HG03558 (cell line): ENCODE results near the gene PIM2.
A peak's percentile ranks its signal among the peaks of the same experiment; 100 is the strongest.

Source experiments
- ATAC-seq: cut with Tn5 transposase; IDR thresholded peaks from one replicate; pipeline ENCODE4 v1.9.1; 2021; ENCODE audit warnings: moderate number of reproducible peaks; ENCODE audit not compliant: unreplicated experiment; ENCODE audit errors: extremely low read depth

Gene PIM2

DNA sequence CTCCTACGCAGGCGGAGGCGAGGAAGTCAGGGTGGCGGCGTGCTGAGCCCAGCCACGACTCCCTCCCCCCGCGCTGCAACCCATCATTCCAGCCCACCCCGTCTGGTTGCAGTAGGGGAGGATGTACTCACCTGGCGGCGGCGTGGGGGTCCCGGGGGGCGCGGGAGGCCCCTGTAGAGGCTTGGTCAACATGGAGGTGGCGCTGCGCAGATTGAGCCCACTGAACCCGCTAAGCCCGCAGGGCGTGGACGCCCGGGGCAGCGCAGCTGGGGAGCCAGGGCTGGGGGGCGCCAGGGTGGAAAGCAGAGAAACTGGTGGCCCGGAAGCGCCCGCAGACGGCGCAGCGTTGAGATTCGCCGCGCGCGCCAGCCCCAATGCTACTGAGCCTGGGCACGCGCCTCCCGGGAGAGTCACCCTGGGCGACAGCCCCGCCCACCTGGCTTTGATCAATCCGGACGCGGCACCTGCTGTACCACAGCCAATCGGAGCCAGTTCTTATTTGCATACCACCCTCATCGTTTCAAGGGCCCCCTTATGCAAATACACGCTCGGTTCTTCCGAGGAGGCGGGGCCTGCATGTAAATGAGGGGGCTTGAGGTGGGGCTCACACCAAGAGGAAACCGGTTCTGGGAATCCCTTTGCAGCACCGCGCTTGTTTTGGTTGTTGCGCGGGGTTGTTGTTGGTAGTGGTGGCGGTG, at the start of gene PIM2:
PIM2 (minus strand) TSS at position 382 of the 698 bp plus-strand sequence; CDS start at position 192, 190 bp downstream.
- peak; percentile 31 for ATAC-seq

DNA sequence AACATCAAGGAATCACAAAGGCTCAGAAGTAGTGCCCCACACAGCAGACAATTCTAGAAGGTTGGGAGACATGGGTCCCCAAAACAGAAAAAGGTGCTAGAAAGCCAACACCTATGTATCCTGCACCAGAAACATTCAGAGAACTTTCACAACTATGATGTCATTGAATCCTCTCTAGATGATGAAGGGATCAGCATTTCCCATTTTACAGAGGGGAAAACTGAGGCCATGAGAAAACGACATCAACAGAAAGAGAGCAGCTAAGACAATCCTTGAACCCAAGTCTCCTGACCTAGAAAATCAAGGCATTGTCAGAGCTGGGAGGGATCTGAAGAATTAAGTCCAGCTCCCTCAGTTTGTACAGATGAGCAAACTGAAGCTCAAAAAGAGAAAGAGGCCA, 49.6 kb upstream of the PIM2 start:
- ATAC-seq: no peak

DNA sequence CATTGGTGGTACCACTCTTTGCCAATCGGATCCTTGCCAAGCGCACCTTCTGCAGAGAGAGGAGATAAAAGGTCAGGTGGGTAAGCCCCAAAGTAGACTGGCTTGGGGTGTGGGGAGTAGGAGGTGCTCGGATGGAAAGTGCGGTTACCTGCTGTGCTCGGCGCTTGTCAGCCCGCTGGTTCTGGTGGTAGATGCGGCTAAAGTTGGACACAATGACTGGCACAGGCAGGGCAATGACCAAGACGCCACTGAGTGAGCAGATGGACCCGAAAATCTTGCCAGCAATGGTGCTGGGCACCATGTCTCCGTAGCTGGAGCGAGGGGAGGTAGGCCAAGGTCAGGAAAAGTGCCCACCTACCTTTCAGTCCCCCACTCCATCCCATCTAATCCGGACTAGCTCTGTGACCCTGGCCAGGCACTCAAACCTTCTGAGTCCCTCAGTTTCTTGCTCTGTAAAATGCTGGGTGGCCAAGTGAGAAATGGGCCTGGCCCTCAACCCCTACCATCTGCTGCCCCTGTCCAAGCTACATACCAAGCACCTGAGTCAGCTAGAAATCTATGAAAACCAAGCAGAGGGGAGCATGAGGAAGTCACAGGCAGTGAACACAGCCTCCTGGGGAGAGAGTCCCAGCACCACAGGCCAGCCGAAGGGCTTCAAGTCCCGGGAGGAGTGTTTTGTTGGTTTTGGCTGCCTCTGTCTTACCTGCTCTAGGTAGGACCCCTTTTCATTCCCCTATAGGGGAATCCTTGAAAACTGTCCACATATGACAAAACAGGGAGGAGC, 48.2 kb upstream of the PIM2 start:
- ATAC-seq: no peak

DNA sequence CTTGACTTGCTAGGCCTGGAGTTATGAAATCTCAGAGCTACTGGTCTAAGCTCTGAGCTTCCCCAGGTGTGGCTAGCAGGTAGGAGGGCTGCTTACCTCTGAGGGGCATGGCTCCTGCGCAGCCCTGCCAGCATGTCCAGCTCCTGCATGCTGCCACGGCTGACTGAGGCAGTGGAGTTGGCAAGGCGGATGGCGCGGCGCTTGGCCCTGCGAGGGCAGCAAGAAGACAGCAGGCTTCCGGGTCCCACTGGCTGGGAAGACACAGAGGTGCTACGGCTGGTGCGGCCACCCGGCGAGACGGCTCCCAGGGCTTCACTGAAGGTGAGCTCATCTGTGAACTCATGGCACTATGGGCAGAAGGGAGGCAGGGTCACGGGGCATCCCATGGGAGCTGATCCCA, 47.1 kb upstream of the PIM2 start:
- no peak for ATAC-seq

DNA sequence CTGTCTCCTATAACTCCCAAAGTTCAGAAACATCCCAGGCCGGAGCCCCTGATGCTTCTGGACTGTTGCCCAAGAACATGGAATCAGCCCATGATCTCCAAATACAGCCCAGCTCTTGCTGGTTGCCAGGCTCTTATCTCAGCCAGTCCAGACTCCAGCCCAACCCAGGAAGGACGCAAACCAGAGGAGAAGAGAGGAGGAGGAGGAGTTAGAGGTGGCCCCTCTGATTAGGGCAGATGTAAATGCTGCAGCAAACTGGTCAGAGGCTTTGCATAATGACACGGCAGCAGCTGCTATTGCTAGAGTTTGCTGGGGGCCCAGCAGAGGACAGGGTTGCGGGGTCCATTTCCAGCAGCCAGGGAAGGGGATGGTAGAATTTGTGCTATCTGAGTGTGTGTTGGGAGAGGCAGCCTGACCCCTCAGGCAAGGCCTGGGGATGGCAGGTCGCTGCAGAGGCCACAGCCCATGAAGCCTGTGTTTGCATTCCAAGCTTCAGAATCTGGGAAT, 42.8 kb upstream of the PIM2 start:
- no peak for ATAC-seq

DNA sequence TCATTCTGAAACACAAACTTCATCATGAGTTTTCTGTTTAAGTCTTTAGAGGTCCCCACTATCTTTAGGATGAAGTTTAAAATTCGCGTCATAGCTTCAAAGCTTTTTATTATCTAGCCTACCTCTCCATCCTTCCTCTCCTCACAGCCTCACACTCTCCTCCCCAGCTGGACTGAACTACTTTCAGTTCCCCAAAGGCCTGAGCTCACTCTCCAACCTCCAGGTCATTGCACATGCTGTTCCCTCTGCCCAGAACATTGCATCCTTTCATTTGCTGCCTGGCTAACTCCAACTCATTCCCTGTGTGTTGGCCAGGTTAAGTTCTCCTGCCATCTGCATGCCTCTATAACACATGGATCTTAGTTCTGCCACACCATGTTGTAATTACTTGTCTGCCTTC, 41.5 kb upstream of the PIM2 start:
- ATAC-seq: no peak

DNA sequence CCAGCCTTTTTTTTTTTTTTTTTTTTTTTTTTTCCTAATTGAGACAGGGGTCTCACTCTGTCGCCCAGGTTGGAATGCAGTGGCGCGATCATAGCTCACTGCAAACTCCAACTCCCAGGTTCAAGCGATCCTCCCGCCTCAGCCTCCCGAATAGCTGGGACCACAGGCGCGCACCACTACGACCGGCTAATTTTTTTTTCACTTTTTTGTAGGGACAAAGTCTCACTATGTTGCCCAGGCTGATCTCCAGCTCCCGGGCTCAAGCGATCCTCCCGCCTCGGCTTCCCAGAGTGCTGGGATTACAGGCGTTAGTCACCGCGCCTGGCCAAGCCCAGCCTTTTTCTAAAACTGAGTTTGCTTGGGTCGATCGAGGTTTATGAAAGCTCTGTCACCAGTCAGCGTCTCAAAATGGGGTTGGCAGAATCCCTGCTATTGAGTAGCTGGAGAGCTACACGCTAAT, 39.8 kb upstream of the PIM2 start:
- ATAC-seq: no peak

DNA sequence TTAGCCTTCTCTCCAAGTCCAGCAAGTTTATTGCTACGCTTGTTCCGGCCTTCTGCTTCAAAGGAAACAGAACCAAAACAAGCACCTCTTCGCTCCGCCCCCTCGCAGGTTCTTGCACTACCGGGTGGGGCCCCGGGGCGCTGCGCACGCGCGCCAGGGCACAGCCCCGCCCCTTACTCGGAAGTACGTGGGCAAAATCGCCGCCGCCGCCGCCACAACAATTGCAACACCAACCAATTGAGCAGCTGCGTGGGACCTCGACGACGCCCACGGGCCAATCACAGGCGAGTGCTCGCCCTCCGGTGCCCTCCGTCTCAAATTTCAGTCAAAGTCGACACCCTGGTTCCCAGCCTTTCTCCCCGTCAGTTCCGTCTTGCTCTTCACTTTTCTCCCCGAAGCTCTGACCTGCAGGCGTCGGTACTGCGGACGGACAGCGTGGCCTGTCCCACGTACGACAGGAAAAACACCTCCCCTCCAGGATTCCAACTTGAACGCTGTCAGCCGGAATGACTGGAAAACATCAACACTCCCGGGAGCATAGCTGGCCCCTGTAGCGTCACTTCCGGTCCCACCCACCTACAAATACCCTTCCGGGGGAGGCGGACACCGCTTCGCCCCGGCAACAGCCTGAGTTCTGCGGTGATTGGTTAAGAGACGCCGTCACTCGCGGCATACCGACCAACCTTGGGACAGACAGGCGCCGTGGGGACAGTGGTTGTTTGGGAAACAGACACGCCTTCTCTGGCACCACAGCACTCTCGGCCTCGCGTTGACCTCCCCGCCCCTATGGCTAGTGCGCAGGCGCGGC, 39.2 kb upstream of the PIM2 start:
- peak; percentile 62 for ATAC-seq

DNA sequence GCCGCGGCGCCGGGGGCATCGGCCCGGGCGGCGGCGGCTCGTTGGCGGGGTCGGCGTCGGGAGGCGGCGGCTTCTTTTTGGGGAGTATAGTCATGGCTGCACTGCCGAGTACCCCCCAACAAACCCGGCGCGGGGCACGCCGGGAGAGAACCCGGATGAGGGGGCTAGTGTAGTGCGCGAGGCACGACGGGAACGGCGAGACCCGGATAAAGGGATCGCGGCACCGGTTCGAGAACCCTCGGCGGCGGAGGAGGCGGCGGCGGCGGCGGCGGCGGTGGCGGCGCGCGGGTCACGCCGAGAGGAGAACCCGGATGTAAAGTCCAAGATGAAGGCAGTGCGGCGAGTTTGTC, 38.6 kb upstream of the PIM2 start, which contains the start of gene OTUD5:
OTUD5 (minus strand) TSS at position 131 of the 350 bp plus-strand sequence; CDS start at position 94, 37 bp downstream.
- peak; percentile 22 for ATAC-seq

DNA sequence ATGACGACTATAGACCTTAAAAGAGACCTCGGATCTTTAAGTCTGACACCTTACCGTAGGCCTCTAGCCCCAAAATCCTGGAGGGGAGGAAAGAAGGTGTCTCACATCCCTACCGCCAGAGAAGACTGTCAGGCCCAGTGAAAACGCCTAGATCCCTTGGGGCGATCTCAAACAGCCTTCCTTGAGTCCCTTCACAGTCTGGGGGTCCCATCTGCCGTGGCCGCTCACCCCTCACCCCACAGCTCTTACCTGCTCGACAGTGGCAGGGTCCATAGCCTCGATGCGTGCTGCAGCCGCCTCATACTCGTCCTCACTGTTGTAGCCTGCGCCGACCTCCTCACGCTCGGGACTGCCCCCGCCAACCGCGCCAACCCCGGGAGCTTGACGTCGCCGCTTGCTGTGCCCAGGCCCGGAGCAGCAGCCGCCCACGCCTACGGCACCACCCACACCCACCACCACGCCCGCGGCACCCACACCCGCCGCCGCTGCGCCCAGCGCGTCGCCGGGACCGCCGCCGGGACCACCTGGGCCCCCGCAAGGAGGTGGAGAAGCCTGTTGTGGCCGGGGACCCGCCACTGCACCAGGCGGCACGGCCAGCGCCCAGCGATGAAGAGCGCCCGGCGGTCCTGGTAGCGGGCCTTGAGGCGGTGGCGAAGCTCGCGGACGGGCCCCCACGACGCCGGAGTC, 38.0 kb upstream of the PIM2 start:
- no peak for ATAC-seq

DNA sequence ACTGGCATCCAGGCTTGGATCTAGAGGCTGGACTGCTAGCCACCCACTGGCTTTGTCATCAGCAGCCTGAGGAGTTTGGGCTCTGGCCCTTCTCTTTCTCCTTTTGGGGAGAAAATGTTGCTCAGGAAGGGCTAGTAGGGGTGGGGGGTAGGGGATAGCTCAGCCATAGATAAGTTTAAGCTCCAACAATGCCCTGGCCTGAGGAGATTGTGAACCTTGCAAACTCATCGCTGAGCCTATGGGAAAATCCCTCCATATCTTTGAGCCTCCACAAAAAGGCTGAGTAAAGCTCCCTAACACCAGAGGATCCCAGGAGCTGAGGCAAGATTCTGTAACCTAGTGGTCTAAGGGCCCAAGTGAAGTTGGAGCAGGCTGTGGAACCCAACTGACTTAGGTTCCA, 29.8 kb upstream of the PIM2 start:
- ATAC-seq: no peak

DNA sequence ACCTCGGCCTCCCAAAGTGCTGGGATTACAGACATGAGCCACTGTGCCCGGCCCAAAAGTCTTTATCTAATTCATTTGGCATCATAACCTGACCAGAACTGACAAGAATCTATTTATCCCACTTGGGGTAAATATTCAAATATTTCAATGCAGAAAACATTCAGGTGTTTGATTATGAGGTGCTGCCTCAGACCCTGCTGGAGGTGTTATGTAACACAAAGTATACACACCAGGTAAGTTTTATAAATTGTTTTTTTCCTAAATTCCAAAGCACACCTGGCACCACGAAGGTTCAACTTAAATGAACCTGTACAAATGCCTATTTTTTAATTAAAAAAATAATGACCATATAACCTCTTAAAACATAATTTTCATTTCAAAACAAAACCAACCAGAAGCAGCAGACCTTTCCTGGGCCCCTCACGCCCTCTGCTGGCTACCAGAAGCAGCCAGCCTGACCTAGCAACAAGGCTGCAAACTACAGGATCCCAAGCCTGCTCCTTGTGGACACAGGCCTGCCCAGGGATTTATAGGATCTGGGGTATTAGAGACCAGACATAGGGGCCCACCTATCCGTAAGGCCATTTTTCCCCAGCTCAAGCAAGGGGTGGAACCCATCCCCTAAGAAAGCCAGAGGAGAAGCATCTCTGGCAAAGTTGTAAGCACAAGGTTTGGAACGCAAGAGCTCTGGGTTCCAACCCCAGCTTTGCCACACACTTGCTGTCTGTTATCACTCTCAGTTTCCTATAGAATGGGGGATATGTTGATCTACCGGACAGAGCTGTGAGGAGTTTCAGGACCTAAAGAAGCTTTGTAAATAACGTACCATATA, 26.9 kb upstream of the PIM2 start:
- no peak for ATAC-seq

DNA sequence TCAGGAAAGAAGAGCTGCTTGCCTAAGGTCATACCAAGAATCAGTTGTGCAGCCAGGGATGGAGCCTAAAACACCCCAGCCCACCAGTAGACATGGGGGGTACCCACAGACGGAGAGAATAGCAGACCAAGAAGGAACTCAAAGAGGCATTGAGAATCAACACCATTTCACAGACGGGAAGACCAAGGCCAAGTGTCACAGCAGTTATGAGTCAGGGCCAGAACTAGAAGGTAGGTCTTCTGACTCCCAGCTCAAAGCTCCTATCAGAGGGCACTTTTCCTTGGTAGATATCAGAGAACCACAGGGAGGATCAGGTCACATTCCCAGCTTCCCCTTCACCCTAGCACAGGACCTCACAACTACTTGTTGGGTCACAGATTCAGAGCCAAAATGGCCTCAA, 24.1 kb upstream of the PIM2 start:
- ATAC-seq: no peak

DNA sequence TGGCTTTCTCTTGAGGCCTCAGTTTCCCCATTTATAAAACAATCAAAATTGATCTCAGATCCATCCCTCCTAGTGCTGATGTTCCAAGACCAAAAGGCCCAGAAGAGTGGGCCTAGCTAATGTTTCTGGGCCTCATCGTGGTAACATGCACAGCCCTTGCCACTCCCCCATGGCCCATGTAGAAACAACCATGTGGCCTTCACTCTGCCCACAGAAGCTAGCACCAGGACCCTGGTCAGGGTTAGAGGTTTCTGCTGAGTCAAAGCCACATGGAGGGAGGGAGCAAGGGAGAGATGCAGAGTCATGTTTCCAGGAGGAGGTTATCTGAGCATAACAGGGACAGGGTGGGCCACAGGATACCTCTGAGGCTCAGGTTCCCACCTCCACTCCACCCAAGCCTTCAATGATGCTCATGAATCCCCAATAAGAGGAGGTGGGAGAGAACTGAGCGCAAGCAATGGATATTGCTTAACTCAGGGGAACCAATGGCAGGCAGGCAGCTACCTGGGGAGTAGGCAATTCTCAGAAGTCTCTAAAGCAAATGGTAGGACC, 21.7 kb upstream of the PIM2 start:
- no peak for ATAC-seq

DNA sequence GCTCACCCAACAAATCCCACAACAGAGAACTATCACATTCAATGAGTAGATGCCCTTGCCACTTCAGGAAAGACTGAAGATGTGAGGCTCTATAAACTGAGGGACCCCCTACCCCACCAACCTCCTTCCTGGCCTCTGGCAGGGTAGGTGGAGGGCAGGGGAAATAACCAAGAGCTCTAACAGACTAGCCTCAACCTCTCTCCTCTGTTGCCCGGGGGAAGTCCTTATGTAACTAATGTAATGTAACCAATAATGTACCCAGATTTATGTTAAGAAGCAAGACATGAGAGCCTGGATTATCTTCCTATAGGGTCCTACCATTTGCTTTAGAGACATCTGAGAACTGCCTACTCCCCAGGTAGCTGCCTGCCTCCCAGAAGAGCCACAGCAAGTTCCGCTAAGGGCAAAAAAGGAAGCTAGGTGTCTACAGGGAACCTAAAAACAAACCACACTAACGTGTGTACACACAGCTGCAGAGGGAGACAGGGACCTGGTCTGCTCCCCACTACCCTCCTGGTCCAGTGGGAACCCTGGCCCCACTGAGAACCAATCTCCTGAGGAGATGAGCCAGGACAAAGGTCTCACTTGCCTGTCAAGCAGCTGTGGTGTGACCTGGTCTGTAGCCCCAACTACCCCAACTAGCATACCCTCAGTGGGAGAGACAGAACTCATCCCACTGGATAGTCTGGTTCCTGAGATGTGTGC, 20.9 kb upstream of the PIM2 start:
- no peak for ATAC-seq

DNA sequence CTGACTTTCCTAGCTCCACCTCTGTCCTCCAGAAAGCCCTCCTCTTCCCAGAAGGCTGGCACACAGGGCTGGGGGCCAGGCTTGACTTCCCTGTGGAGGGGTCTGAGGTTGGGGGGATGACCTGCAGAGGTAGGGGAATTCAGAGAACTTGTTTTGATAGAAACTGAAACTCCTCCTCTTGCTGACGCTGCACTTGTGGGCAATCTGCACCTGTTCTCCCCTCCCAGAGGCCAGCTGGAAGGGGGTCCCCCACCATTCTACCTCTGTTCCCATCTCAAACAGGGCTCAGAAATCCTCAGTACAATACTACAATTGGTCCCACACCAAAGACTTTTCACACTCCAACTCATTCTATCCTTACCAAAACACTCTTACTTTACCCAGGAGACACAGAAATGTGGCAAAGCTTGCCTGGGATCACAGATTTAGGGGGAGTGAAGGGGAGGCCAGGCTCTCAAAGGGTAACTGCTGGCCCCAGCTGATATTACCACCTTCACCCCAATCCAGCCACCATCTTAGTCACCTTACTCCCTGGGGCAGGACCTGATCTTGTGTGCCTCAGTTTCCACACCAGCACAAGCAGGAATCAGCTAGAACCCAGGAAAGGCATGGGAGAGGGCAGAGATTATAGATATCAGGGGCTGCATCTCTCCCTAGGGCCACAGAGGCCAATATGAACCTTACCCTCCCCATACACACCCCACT, 20.0 kb upstream of the PIM2 start:
- ATAC-seq: peak; percentile 28

DNA sequence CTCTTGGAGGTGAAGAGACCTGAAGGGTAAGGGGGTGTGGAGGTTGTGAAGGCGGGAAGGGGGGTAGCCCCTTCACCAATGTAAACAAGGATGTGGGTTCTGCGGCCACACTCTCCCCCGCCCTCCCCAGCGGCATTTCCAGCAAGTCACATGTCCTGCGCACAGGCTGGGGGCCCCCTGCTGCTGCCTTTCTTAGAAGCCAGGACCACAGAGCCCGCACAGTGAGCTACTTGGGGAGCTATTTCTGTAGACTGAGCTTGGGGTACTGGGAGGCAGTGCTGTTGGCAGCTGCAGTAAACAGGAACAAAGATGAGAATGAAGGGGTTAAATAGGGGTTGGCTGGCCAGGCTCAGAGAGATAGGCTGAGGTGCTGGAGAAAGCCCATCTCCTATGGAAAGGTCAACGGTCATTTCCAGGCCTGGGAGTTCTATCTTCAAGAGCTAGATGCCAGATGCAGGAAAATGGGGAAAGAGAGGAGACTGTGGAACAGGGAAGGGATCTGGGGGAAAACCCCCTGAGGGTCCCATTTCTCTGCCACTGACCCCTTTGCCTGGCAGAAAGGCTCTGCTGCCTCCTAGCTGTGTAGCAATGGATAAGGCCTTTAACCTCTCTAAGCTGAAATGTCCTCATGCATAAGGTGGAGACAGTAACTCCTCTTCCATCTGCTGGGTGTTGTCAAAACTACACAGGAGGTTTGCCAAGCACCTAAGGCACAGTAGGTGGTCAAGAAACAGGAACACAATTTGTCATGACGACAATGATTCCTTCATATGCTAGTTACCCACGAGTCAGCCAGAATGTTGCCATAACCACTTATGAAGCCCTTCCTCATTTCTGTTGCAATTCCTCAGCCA, 18.5 kb upstream of the PIM2 start:
- ATAC-seq: peak; percentile 24
